ENCODE measurements around the gene TARBP1.

DNA sequence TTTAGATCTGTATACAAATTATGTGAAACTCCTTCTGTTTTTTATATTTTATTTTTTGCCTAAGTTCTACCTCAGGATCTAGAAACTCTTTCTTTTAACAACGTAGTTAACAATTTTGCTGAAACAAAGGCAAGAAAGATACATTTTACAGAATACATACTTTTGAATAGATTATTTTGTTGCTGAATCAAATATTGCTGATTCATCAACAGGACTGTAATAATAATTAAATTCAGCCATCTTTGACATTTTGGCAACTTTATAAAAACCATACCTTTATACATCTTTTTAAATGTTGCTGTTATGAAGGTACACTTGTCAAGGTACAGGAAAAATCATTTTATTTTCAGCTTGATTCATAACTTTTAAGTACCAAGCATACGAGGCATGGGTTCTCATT lies 116.4 kb downstream of the TARBP1 start:
- TF ChIP-seq POLR2A (IDR thresholded peaks at IDR 0.05) = no peak
- TF ChIP-seq, protein P1, sequence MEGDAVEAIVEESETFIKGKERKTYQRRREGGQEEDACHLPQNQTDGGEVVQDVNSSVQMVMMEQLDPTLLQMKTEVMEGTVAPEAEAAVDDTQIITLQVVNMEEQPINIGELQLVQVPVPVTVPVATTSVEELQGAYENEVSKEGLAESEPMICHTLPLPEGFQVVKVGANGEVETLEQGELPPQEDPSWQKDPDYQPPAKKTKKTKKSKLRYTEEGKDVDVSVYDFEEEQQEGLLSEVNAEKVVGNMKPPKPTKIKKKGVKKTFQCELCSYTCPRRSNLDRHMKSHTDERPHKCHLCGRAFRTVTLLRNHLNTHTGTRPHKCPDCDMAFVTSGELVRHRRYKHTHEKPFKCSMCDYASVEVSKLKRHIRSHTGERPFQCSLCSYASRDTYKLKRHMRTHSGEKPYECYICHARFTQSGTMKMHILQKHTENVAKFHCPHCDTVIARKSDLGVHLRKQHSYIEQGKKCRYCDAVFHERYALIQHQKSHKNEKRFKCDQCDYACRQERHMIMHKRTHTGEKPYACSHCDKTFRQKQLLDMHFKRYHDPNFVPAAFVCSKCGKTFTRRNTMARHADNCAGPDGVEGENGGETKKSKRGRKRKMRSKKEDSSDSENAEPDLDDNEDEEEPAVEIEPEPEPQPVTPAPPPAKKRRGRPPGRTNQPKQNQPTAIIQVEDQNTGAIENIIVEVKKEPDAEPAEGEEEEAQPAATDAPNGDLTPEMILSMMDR (IDR thresholded peaks at IDR 0.05) = no peak
- TF ChIP-seq POLR2AphosphoS5 (IDR thresholded peaks at IDR 0.05; ENCODE audit: insufficient read depth in 1 of 2, low read depth in 1 of 2) = no peak

Measured in vagina (tissue), 2 donors.